BJ (cell line): ENCODE measurements around the gene UBXN2A. TPM values are rescaled to one million over a fixed set of nuclear protein-coding genes. Genes with fewer than 3 reads are reported as not detected.

Experiments used
- CTCF ChIA-PET: fragments of 350-600 bp; formaldehyde crosslinking; extraction: SDS; loops from one replicate; lab custom pipeline; 2021; ENCODE audit warnings: antibody characterized with exemption, inconsistent platforms; lab: Yijun Ruan, JAX
- POLR2A ChIA-PET: fragments of 300-600 bp; sonication (Branson Sonifier 250); formaldehyde crosslinking; extraction: SDS; loops from one replicate; lab custom pipeline; 2021; ENCODE audit warnings: antibody characterized with exemption; lab: Charles Lee
- DNase-seq: peaks from one replicate; pipeline ENCODE4 v3.0.0-alpha.2; 2011; ENCODE audit warnings: low read depth
- H3K27me3 ChIP-seq: 2 replicates; pipeline ENCODE4 v1.6.0; 2011; ENCODE audit warnings: low read length; ENCODE audit not compliant: control insufficient read depth, insufficient read depth
- H3K36me3 ChIP-seq: 2 replicates; pipeline ENCODE4 v1.5.1; 2011; ENCODE audit warnings: low read length; ENCODE audit not compliant: control insufficient read depth, insufficient read depth
- H3K4me3 ChIP-seq: 2 replicates; pipeline ENCODE4 v1.5.1; 2011; ENCODE audit warnings: low read depth, mild to moderate bottlenecking, control low read depth, low read length
- polyA plus RNA-seq: library from polyadenylated mRNA; depleted of rRNA; stranded (reverse); fragments of >200 nt; gene quantifications from 2 replicates; pipeline ENCODE4 v1.2.3, GENCODE V29; 2011
- TF ChIP-seq, protein P1 (sequence below): IDR thresholded peaks from 2 replicates; pipeline ENCODE4 v1.5.1; 2011; ENCODE audit warnings: low read depth, mild to moderate bottlenecking, control low read depth, inconsistent platforms, low read length, moderate library complexity; ENCODE audit not compliant: insufficient read depth

UBXN2A gene
- polyA plus RNA-seq, 1 experiment = 5.8 TPM

DNA sequence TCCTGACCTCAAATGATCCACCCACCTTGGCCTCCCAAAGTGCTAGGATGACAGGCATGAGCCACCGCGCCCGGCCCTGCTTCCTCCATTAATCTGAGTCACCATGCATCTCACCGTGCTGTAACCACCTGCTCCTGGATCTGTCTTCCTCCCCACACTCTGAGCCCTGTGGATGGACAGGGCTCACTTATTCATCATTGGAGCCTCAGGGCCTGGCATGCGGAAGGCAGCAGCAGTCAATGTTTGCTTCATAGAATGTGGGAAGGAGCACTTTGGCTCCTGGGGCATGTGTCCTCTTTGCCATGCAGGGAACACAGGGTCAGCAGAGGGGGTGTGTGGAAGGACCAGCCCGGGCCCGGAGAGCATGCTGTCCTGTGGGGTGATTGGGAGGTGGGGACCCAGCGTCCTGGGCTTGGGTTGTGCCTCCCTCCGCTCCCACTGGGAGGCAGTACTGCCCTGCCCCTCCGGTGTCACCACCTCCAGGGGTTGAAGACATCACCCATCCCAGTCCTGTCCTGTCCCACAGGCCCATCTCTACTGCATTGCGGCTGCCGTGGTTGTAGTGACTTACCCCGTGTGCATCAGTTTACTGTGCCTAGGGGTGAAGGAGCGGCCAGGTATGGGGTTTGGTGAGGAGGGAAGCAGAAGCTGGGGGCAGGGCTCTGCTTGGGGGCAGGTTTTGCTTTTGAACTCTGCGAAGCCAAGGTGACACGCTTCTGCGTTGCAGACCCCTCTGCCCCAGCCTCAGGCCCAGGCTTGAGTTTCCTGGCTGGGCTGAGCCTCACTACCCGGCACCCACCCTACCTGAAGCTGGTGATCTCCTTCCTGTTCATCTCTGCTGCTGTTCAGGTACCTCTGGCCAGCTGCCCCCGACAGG, 81.1 kb downstream of the UBXN2A start:
- Histone ChIP-seq H3K4me3 (no peak overlapping the region), H3K27me3 (no peaks in the 10 kb centered on the region), H3K36me3 (peaks cover 5% of the 10 kb centered on the region; the same call in 1 of the 2 replicates)
- DNase-seq = no peak
- TF ChIP-seq, protein P1, sequence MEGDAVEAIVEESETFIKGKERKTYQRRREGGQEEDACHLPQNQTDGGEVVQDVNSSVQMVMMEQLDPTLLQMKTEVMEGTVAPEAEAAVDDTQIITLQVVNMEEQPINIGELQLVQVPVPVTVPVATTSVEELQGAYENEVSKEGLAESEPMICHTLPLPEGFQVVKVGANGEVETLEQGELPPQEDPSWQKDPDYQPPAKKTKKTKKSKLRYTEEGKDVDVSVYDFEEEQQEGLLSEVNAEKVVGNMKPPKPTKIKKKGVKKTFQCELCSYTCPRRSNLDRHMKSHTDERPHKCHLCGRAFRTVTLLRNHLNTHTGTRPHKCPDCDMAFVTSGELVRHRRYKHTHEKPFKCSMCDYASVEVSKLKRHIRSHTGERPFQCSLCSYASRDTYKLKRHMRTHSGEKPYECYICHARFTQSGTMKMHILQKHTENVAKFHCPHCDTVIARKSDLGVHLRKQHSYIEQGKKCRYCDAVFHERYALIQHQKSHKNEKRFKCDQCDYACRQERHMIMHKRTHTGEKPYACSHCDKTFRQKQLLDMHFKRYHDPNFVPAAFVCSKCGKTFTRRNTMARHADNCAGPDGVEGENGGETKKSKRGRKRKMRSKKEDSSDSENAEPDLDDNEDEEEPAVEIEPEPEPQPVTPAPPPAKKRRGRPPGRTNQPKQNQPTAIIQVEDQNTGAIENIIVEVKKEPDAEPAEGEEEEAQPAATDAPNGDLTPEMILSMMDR = peak; percentile 29
- ChIA-PET POLR2A (no interaction called here), CTCF (interaction anchor here (0.6 kb wide), 1 partner anchor 151 kb away, joined by 4 read pairs; no protein-coding TSS in a partner anchor)

DNA sequence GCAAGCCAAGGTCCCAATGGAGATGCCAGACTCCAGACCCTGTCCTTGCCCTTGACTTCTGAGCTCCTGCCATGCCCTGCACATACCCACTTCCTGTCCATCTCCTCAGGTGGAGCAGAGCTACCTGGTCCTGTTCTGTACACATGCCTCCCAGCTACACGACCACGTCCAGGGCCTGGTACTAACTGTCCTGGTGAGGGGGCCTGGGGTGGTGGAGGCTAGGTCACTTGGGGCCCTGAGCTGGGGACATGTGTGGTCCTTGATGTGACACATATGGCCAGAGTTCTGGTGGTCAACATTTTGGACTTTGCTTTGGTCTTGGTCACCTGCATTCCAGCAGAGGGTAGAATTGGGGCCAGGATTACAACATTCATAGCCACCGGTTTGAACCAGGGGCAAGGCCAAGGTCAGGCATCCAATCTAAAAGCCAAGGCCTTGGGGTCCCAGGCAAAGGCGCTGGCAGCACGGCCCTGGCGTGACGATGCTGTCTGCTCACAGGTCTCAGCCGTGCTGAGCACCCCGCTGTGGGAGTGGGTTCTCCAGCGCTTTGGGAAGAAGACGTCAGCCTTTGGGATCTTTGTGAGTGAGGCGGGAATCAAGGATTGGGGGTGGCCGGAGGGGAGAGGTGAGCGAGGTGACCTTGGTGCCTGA, 82.2 kb downstream of the UBXN2A start:
- ChIA-PET POLR2A (no interaction called here), CTCF (no interaction called here)
- TF ChIP-seq, protein P1 = no peak

DNA sequence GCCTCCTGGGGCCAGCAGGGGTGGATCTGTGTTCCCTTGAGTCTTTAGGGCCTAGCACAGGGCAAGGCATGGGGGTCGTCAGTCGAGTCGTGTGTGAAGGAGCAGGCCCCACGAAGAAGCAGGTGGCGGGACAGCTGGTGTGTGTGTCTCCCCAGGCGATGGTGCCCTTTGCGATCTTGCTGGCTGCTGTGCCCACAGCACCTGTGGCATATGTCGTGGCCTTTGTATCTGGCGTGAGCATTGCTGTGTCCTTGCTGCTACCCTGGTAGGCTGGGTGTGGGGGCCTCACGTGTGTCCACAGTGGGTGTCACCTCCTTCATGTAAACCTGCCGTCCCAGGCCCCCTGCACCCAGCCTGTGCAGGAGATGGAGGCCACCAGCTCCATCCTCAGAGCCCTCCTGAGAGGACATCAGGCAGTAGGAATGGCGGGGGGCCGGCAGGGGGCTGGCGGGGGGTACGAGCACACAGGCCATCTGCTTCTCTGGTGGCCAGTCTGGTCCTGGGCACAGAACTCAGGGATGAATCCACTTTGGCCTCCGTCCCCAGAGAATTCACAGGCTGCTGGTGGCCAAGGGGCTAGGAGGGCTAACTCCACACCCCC, 82.8 kb downstream of the UBXN2A start:
- ChIA-PET POLR2A (no interaction called here), CTCF (interaction anchor here (1.4 to 1.5 kb wide), 2 partner anchors 23 to 96 kb away, joined by 3 to 6 read pairs; partner anchors contain the start of gene ATAD2B)
- DNase-seq = no peak
- peaks cover 5% of the 10 kb centered on the region; the same call in 1 of the 2 replicates for H3K36me3 ChIP-seq
- H3K27me3 ChIP-seq = no peaks in the 10 kb centered on the region
- H3K4me3 ChIP-seq = no peak overlapping the region
- TF ChIP-seq, protein P1 = no peak

More for the DNA sequence above, 82.2 kb downstream of the UBXN2A start:
- no peak overlapping the region for H3K4me3 ChIP-seq
- H3K27me3 ChIP-seq = no peaks in the 10 kb centered on the region
- no peak for DNase-seq
- peaks cover 5% of the 10 kb centered on the region; the same call in 1 of the 2 replicates for H3K36me3 ChIP-seq

DNA sequence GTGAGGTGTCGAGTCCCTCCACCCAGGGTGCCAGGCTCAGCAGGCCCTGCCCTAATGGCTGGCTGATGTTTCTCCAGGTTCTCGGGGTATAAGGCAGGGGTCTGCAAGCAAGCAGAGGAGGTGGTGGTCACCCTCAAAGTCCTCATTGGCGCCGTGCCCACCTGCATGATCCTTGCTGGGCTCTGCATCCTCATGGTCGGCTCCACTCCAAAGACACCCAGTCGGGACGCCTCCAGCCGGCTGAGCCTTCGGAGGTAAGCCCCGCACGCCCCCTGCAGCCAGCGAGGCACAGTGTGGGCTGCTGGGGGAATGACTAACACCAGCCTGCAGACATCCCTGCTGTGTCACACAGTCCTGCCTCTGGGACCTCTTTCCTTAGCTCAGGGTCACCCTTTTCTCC, 83.8 kb downstream of the UBXN2A start:
- ChIA-PET POLR2A (no interaction called here), CTCF (interaction anchor here (1.0 to 1.5 kb wide), 3 partner anchors 13 to 97 kb away, joined by 3 to 6 read pairs (median 3); partner anchors contain the start of gene ATAD2B)
- no peak overlapping the region for H3K4me3 ChIP-seq
- peaks cover 5% of the 10 kb centered on the region; the same call in 1 of the 2 replicates for H3K36me3 ChIP-seq
- no peak for DNase-seq
- TF ChIP-seq, protein P1 = peak; percentile 43
- no peaks in the 10 kb centered on the region for H3K27me3 ChIP-seq
